GM21717 (cell line): ENCODE results near the gene B3GNT7.
"Not testable (repeated sequence)": the region's sequence is repeated elsewhere in the genome, so short reads cannot be mapped to it uniquely, and the experiment has no call there.

Source experiments
- ATAC-seq: cut with Tn5 transposase; IDR thresholded peaks from one replicate; pipeline ENCODE4 v1.9.1; 2021; ENCODE audit warnings: mild to moderate bottlenecking, moderate library complexity; ENCODE audit not compliant: unreplicated experiment

Gene B3GNT7

DNA sequence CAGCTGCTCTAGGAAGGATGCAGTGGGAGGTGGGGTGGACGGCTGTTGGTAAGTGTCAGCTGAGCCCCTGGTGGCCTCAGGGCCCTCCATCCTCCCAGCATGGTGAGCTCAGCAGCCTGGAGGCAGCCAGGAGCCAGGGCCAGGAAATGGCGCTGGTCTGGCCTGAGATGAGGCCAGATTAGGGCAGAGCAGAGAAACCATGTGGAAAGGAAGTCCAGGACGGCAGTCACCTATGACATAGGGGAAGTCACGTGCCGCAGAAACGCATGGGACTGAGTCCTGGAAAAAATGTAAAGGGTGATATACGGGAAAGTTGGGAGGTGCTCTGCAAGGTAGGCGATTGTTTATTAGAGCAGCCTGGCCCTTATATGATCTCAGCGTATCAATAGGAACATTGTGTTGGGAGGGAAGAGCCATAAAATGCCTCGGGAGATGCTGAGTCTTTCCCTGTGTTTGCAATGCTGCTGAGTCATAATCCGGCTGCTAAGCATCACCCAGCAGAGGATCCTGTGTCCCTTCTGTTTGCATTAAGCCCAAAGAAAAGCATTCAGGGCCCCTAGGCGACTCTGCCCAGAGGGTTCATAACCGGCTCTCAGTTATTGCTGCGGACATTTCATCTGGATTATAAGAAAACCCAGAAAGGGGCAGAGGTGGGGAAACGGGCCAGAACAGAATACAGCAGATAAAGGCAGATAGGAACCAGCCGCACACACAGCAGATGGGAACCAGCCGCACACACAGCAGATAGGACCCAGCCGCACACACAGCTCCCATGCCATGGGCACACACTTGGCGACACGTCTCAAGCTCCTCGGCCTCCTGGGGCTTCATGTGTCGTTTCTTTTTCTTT lies 30.3 kb upstream of the B3GNT7 start:
- no peak for ATAC-seq

DNA sequence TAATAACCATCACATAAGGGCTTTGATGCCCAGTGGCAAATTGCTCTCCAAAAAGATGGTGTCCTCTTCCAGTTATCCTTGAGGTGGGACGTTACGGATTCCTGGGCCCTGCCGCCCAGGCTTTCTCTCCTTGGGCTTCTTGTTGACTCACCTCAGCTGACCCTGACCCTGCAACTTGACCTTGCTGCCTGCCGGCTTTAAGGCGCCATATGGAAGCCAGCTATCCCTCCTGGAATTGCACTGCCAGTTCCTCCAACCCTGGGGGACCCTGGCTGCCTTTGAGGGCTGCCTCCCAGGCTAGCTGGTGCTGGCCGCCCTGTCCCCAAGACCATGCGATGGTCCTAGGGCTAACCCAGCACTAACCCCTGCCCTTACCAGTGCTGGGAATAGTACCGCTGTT lies 28.3 kb upstream of the B3GNT7 start:
- no peak for ATAC-seq

DNA sequence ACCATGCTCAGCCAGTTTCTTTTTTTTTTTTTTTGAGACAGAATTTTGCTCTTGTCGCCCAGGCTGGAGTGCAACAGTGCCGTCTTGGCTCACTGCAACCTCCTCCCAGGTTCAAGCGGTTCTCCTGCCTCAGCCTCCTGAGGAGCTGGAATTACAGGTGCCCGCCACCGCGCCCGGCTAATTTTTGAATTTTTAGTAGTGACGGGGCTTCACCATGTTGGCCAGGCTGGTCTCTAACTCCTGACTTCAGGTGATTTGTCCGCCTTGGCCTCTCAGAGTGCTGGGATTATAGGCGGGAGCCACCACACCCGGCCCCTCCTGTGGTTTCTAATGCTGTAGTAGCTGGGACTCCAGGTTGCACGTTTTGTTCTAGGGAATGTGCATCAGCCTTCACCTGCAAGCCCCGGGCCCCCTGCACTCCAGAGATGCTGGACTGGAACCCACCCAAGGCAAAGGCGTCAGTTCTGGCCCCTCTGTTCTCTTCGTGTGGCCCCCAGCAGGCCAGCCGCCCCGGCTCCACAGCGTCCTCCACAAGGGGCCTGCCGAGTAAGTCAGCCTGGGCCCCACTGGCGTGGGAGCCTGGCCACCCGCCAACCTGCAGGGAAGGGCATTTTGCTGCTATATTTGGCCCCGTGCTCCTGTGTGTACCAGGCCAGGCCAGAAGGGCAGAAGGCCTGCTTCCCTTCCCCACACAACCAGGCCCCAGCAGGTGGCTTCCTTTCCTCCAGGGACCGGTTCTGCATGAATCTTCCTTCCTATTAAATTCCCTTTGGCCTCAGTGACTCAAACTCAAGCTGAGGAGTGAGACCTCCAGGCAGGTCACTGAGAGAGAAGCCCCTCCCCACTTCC lies 25.7 kb upstream of the B3GNT7 start:
- no peak for ATAC-seq

DNA sequence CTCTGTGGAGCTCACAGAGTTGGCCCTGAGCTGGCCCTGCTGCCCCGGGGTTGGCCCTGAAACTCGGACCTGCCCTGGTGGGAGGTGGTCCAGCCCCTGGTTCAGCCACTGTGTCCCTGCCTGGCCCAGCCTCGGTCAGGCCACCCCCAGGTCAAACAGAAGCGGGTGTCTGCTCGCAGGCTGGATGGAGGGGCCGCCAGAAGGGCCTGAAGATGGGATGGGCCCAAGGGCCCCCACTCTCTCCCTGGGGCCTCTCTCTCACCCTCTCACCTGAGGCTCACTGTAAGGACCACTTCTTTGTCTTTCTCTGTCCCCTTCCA lies 25.1 kb upstream of the B3GNT7 start:
- no peak for ATAC-seq

DNA sequence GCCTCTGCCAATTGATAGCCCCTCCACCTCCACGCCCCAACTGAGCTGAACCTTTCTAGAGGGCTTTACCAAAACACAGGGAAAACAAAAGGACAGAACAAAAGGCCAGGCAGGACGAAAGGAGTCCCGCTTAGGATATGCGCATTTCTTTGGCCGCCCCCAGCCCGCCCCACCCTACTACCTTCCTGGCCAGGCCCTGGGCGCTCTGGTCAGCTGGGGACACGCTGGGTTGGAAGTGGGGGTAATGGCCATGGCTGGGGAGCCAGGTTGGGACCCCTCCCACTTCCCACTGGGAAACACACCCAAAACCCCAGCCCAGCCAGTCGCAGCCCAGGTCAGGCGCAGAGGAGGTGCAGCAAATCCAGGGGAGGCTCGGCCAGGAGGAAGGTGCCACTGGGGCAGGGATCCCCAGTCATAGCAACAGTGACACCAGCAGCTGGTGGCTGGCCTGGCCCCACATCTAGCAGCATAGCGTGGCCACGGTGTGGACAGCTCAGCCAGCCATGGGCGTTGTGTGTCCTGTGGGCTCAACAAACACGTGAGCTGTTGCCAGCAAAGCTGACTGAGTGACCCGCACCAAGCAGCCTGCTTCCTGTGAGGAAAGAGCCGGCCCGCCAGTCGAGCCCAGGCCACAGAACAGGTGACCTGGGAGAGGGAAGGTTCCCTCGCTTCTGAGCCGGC lies 24.6 kb upstream of the B3GNT7 start:
- no peak for ATAC-seq

DNA sequence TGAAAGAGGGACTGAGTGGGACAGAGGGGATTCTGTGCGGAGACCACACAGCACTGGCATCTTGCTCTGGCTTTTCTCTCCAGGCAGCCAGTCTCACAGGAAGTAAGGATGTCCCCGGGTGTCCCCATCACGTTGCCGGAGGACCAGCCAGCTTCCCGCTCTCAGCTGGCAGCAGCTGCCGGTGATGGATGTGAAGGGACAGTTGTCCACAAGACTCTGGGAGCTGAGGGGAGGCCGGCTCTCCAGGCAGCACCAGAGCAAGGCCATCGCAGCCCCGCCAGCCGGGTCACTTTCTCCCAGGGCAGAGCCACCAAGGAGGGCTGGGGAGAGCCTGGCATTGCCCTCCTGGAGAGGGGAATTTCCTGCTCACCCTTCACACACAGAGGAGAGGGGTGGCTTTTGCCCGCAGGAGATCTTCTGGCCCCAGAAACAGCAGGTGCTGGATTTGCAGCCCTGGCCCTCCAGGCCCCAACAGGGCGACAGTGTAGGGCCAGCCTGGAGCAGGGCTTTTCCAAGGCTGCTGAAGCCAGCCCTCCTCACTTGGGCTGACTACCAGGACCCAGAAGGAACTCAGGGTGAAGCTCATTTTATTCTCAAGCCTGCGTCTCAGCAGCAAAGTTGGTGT lies 24.0 kb upstream of the B3GNT7 start:
- ATAC-seq: no peak

DNA sequence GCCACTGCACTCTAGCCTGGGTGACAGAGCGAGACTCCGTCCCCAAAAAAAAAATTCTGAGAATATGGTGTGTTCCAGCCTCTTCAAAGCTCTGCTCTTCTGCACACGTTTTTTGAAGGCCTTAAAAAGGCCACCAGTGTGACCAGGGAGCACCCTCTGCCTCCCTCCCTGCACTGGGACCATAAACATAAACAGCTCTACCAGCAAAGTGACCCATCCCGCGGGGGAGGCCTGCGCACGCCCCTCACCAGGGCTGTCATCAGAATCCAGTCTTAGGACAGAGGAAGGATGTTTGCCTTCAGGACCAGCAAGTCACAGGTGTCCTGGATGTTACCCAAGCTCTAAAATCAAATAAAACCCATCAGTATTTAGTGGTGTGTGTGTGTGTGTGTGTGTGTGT lies 23.2 kb upstream of the B3GNT7 start:
- ATAC-seq: no peak

DNA sequence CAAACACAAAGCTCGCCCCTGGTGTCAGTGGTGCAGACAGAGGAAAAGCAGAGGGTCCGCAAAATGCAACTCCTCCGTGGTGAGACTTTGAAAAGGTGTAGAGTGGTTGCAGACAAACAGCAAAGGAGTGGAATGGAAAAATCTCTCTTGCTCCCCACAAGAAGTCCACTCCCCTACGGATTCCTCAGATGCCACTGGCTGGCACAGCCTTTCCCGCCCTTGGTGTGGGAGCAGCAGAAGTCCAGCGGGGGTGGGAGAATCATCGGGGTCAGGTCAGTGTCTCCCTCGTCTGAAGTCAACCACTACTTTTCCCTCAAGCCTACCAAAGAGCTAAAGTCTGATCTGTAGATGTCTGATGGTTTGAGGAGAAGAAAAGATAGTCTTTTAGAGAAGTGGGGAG lies 22.3 kb upstream of the B3GNT7 start:
- ATAC-seq: no peak

DNA sequence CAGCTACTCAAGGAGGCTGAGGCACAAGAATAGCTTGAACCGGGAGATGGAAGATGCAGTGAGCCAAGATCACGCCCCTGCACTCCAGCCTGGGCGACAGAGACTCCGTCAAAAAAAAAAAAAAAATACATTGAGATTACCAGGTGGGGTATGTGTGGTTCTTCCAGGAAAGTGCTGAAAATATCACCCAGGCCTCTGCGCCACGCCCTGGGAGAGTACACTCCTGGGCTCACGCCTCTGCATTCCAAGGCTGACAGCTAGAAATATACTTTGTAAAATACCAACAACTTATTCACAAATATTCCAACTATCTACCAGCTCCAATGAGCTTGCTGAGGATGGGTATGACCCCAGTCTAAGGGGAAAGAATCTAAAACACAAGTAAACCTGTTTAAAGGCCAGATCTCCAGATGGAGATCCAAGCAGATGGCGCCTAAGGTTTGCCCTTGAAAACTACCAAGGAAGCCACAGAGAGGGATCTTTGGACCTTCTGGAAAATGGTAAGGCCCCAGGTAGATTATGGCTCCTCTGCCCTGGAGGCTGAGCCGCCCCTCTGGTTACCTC lies 21.6 kb upstream of the B3GNT7 start:
- no peak for ATAC-seq

DNA sequence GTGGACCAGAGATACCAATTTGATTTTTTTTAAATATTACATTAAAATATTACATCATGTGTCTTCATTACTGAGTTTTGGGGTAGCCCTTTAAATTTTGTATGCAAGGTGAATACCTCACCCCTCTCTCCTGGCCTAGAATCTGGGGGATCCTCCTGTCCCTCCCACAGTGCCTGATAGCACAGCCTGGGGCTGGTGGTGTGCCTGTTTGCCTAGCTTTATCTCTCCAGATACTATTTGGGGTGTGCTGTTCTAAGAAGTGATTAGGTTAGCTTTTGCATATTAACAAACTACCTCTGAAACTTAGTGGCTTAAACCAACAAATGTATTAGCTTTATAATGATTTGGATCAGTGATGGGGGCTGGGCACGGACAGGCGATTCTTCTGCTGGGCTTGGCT lies 20.7 kb upstream of the B3GNT7 start:
- ATAC-seq: no peak

DNA sequence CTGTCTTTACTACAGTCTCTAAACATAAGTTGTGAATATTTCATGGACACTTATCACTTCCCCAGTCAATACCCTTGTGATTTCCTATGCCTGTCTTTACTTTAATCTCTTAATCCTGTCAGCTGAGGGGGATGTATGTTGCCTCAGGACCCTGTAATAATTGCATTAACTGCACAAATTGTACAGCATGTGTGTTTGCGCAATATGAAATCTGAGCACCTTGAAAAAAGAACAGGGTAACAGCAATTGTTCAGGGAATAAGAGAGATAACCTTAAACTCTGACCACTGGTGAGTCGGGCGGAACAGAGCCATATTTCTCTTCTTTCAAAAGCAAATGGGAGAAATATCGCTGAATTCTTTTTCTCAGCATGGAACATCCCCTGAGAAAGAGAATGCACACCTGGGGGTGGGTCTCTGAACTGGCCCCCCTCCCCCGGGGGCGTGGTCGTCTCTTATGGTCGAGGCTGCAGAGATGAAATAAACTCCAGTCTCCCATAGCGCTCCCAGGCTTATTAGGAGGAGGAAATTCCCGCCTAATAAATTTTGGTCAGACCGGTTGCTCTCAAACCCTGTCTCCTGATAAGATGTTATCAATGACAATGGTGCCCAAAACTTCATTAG lies 19.4 kb upstream of the B3GNT7 start:
- ATAC-seq: not testable (repeated sequence)

DNA sequence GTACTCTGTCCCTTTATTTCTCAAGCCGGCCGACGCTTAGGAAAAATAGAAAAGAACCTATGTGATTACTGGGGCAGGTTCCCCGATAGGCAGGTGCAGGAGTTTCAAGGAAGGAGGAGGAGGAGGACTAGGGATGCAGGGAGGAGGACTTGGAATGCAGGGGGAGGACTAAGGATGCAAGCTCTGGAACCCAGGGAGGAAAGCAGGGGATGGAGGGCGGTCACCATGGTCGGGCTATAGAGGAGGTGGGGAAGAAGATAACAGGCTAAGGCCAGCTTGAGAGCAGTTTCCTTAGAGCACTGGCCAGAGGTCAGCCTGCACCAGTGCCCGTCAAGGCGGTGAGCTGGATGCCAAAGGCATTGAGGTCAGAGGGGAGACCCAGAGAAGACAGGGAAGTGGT lies 18.7 kb upstream of the B3GNT7 start:
- no peak for ATAC-seq

DNA sequence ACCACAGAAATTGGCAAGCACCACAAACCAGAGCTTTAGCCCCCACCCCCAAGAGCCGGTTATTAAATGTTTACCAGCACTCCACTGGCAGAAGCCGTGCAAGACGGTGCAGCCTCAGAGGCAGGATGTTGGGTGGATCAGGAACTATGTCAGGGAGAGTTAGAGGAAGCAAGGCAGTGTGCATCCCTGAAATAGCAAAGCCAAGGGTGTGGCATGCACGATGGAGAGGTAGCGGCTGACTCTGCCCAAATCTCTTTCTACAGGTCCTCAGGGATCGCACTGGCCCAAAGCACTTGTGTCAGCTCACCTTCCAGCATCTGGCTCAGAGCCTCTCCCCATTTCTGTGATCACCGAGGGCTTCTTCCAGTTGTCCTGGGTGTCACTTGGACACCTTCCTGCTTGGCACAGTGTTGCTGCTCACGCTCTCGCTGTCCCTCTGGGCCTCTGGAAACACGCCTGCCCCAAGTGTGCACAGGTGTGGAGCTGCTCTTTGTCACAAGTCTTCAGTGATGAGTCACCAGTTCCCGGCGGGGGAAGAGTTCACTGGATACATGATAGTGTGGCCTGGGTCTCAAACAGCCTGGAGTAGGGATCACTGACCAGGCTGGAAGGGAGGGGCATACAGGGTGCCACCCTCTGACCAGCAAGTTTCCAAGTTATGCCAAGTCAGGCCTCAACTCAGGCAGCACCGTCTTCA lies 17.3 kb upstream of the B3GNT7 start:
- no peak for ATAC-seq

DNA sequence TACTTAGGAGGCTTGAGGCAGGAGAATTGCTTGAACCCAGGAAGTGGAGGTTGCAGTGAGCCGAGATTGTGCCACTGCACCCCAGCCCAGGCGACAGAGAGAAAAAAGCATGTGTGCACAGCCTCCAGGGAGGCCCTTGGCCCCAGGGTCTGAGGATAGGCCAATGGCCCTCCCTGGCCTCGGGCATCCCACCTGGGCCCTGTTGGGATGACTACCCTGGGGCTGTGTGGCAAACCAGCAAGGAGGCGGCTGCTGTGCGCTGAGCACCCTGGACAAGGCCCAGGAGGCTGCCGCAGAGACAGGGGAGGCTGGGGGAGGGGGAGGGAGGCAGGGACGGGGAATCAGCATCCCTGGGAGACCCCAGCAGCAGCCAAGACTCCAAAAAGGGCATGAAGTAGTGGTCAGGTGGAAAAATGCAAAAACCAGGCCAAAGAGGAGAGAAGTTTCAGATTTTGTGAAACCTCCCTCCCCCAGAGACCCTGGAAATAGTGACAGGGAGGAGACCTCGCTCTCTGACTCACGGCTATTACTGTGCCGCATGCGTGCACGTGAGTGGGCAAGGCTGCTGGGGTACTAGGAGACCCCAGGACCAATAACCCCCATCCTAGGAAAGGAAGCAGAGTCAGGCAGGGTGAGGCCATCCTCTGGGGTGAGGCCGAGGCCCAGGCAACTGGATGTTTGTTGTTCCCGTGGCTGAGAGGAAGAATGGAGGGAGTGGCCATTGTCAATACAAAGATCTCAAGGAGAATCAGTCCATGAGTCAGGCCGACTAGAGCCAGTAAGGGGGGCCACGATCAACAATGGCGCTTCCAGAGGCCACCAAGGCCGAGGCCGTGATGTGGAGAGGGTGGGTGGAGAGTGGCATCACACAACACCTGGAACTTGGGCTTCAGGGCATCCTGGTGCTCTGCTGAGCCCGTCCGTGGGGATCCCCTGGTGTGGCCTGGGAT lies 16.0 kb upstream of the B3GNT7 start:
- no peak for ATAC-seq

DNA sequence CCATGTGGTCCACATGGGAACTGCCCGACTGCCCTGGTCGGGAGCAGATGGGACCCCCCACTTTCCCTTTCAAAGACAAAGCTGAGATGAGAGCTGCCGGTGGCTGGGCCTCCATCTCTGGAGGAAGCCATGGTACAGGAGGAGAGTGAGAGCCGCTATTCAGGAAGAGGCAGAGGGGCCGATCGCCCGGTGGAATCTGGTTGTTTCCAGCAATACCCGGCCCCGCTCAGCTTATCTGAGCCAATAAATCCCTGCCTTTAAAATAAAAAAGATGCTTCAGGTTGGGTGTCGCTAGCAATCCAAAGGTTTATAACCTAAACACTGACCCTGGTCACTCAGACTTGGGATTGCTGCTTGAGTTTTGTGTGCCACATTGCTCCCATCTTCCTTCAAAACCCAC lies 15.2 kb upstream of the B3GNT7 start:
- ATAC-seq: no peak

DNA sequence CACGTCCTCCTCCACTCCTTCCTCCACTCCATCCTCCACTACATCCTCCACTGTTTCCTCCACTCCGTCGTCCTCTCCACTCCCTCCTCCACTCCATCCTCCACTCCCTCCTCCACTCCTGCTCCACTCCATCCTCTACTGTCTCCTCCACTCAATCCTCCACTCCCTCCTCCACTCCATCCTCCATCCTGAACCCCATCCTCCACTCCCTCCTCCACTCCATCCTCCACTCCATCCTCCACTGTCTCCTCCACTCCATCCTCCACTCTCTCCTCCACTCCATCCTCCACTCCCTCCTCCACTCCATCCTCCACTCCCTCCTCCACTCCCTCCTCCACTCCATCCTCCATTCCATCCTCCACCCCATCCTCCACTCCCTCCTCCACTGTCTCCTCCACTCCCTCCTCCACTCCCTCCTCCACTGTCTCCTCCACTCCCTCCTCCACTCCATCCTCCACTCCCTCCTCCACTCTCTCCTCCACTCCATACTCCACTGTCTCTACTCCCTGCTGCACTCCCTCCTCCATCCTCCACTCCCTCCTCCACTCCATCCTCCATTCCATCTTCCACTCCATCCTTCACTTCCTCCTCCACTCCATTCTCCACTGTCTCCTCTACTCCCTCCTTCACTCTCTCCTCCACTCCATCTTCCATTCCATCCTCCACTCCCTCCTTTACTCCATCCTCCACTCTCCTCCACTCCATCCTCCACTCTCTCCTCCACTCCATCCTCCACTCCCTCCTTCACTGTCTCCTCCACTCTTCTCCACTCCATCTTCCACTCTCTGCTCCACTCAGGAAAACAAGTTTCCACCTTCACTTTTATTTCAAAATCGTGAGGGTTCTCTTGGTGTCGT lies 14.3 kb upstream of the B3GNT7 start:
- no peak for ATAC-seq

DNA sequence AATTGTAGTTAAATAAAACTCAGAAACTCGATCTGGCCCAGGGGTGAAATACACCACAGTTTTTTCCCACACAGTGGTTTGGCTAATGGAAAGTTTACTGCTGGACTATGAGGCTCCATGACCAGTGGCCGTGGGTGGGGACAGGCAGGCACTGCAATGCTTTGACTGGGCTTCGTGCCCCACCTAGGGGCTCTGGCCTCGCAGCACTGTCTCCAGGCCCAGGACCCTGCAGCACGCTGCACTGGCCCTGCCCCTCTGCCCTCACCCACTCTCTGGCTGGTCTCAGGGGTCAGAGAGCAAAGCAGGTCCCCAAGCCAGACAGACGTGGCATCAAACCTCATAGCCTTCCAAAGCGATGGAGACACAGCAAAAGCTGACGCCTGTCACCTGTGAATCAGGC lies 13.4 kb upstream of the B3GNT7 start:
- no peak for ATAC-seq
